ENCODE data around the gene PRR30.

Gene PRR30

GRCh38 chr2:27171351-27171848 lies 32.2 kb upstream of the PRR30 start:
- TF ChIP-seq KLF16 (tag by site-specific recombination; IDR thresholded peaks at IDR 0.05) (no peak), ZNF324 (tag by site-specific recombination; IDR thresholded peaks at IDR 0.05) (no peak), ATF2 (tag by site-specific recombination; IDR thresholded peaks at IDR 0.05; ENCODE audit: low read depth) (peak; percentile 57; the same call in 1 of the 2 replicates)
- Histone ChIP-seq H3K9me3 (ENCODE audit: control insufficient read depth, insufficient read depth, low read depth, low read length) (no peaks in the 10 kb centered on the region), H3K4me3 (ENCODE audit: low read depth, low read length) (no peak overlapping the region), H3K36me3 (ENCODE audit: control insufficient read depth in 2 of 2, insufficient read depth in 1 of 2, low read length in 2 of 2) (no peaks in the 10 kb centered on the region), H3K4me1 (ENCODE audit: control insufficient read depth, insufficient read depth, low read length) (no peaks in the 10 kb centered on the region), H3K27ac (ENCODE audit: extremely low read depth, low read depth, low read length) (no peak overlapping the region)
- ChIA-PET CTCF (interaction anchor here (0.6 to 2.4 kb wide), 6 partner anchors 18 to 328 kb away, joined by 3 to 22 read pairs (median 4); no protein-coding TSS in a partner anchor), POLR2A (interaction anchor here (0.7 kb wide), 1 partner anchor 21 kb away, joined by 3 read pairs; no protein-coding TSS in a partner anchor)

- TF ChIP-seq ZNF692 (tag by site-specific recombination; IDR thresholded peaks at IDR 0.05) (0 out of 2 replicates have a peak, but pooled peaks have one; percentile 25), ZNF394 (tag by site-specific recombination; IDR thresholded peaks at IDR 0.05; ENCODE audit: borderline replicate concordance) (no peak)
- ChIA-PET CTCF (interaction anchor here (0.6 to 2.4 kb wide), 24 partner anchors 8 to 327 kb away, joined by 3 to 22 read pairs (median 5); partner anchors contain the start of genes PREB and TCF23), POLR2A (interaction anchor here (0.7 kb wide), 1 partner anchor 20 kb away, joined by 3 read pairs; no protein-coding TSS in a partner anchor)
- Histone ChIP-seq H3K9me3 (ENCODE audit: control insufficient read depth, insufficient read depth, low read depth, low read length) (no peaks in the 10 kb centered on the region), H3K27ac (ENCODE audit: extremely low read depth, low read depth, low read length) (no peak overlapping the region), H3K36me3 (ENCODE audit: control insufficient read depth in 2 of 2, insufficient read depth in 1 of 2, low read length in 2 of 2) (no peaks in the 10 kb centered on the region), H3K4me1 (ENCODE audit: control insufficient read depth, insufficient read depth, low read length) (no peaks in the 10 kb centered on the region), H3K4me3 (ENCODE audit: low read depth, low read length) (no peak overlapping the region)
Observed at GRCh38 chr2:27170581-27171337, 31.5 kb upstream of the PRR30 start.

- H3K36me3 ChIP-seq (ENCODE audit: control insufficient read depth in 2 of 2, insufficient read depth in 1 of 2, low read length in 2 of 2): no peaks in the 10 kb centered on the region
- ChIA-PET POLR2A (no interaction called here), CTCF (interaction anchor here (0.6 to 1.6 kb wide), 4 partner anchors 10 to 66 kb away, joined by 3 to 6 read pairs (median 4); no protein-coding TSS in a partner anchor)
- H3K27ac ChIP-seq (ENCODE audit: extremely low read depth, low read depth, low read length): no peak overlapping the region
- H3K9me3 ChIP-seq (ENCODE audit: control insufficient read depth, insufficient read depth, low read depth, low read length): no peaks in the 10 kb centered on the region
- no peak overlapping the region for H3K4me3 ChIP-seq (ENCODE audit: low read depth, low read length)
- TF ChIP-seq MEIS1 (CRISPR knock-in tag; IDR thresholded peaks at IDR 0.05; ENCODE audit: borderline replicate concordance): no peak
- peak; percentile 65 for TF ChIP-seq PRDM10 (tag by site-specific recombination; IDR thresholded peaks at IDR 0.05)
- H3K4me1 ChIP-seq (ENCODE audit: control insufficient read depth, insufficient read depth, low read length): no peaks in the 10 kb centered on the region
Observed at GRCh38 chr2:27164960-27165763, 26.0 kb upstream of the PRR30 start.
